GM19193 (cell line): ENCODE data around the gene SLC25A28.

Experiments
- POLR2A ChIP-seq: IDR thresholded peaks from 4 replicates; pipeline ENCODE4 v1.6.1; 2011; ENCODE audit not compliant: insufficient read depth, insufficient read length; ENCODE audit errors: extremely low read depth

Gene SLC25A28

GRCh38 chr10:99619851-99620710 is at the start of gene SLC25A28:
SLC25A28 (minus strand) TSS chr10:99620439; CDS start chr10:99620335, 104 bp downstream.
- no peak for TF ChIP-seq POLR2A

- TF ChIP-seq POLR2A, result no peak
Observed at GRCh38 chr10:99667108-99667751, 47.0 kb upstream of the SLC25A28 start.

GRCh38 chr10:99665304-99665703 is 45.1 kb upstream of the SLC25A28 start:
- no peak for TF ChIP-seq POLR2A

DNA sequence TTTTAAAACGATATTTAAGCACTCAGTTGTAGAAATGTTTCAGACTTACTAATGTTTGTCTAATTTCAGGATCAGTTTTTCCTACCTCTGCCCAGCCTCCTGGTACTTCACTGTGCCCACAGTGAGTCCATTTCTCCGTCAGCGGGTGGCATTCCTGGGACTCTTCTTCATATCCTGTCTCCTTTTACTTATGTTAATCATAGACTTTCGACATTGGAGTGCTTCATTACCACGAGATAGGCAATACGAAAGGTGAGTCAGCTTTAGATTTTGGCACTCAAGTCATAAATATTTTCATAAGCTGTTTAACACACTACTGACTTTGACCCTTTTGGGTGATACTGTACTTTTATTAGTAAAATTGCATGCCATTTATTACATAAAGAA is 41.1 kb upstream of the SLC25A28 start:
- no peak for TF ChIP-seq POLR2A

GRCh38 chr10:99660662-99661376 is 40.6 kb upstream of the SLC25A28 start:
- TF ChIP-seq POLR2A, result no peak

GRCh38 chr10:99659868-99660366 is 39.7 kb upstream of the SLC25A28 start:
- TF ChIP-seq POLR2A, result no peak

DNA sequence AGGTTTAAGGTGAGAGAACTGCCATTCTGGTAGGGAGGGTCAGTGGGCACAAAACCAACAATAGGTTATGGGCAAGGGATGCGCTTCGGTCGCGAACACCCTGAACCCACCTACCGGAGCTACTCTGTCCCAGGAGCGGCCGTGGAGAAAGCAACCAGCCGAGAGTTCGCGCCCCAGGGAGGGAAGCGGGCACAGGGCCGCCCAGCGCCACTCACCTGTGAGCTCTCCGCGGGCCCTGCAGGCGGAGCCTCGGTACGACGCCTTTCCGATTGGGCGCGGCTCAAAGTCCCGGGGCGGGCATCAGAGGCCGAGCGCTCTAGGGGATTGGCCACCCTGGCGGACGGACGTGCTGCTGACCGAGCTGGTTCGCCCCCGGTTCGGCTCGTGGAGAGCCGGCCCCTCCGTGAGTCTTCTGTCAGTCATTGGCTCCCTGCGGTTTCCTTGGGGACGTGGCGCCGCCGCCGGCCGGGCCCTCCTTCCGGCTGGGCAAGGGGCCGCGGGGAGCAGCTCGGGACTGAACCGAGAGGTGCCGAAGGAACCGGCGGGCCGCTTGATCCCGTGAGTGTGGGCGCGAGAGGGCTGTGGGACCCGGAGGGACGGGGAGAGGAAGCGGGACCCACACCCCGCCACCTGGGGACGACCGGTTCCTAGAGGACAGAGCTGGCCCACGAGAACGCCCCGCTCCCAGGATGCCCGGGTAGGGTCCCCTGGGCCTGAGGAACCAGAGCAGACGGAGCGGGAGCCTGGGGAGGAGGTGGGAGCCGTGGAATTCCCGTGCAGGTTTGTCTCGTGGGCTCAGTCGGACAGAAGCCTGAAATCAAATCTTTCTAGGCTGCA is 39.0 kb upstream of the SLC25A28 start, which contains the start of gene ENTPD7:
Gene ENTPD7, plus strand, starts transcription at position 479 of the 837 bp plus-strand sequence. CDS start 448 bp downstream, outside the sequence.
- TF ChIP-seq POLR2A, result peak; percentile 64

- no peak for TF ChIP-seq POLR2A
Observed at GRCh38 chr10:99658622-99659030, 38.4 kb upstream of the SLC25A28 start.

GRCh38 chr10:99656199-99657064 is 36.2 kb upstream of the SLC25A28 start:
- no peak for TF ChIP-seq POLR2A

DNA sequence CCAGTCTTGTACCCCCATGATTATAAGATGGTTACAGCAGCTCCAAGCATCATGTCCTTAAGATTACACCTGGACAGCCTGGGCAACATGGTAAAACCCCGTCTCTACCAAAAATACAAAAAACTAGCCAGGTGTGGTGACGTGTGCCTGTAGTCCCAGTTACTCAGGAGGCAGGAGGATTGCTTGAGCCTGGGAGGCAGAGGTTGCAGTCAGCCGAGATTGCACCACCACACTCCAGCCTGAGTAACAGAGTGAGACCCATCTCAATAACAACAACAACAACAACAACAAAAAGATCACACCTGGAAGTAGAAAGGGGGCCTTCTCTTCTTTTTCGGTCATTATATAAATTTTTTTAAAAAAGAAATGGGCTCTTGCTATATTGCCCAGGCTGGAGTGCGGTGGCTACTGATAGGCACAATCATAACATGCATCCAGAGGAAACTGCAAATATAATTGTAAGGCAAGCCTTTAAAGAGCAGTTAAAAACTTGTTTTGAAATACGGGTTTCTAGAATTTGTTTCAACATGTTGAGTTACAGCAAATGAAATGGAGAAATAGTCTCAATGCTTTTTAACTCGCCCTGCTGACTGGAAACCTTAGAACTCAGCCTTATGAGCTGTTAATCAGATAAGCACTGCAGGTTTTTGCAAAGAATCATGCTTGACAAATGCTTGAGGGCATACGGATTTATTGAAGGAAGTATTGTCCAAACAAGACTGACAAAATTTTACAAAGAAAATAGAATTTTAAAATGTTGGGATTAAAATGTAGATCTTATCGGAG is 34.3 kb upstream of the SLC25A28 start:
- no peak for TF ChIP-seq POLR2A

- TF ChIP-seq POLR2A, result no peak
Observed at GRCh38 chr10:99652800-99653390, 32.7 kb upstream of the SLC25A28 start.

DNA sequence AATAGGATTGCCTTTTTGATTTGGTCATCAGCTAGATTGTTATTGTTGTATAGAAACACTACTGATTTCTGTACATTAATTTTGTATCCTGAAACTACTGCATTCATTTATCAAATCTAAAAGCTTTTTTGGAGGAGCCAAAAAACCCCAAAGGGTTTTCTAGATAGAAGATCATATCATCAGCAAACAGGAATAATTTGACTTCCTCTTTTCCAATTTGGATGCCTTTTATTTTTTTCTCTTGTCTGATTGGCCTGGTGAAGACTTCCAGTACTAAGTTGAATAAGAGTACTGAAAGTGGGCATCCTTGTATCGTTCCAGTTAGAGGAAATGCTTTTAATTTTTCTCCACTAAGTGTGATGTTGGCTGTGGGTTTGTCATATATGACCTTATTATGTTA is 28.5 kb upstream of the SLC25A28 start:
- no peak for TF ChIP-seq POLR2A

DNA sequence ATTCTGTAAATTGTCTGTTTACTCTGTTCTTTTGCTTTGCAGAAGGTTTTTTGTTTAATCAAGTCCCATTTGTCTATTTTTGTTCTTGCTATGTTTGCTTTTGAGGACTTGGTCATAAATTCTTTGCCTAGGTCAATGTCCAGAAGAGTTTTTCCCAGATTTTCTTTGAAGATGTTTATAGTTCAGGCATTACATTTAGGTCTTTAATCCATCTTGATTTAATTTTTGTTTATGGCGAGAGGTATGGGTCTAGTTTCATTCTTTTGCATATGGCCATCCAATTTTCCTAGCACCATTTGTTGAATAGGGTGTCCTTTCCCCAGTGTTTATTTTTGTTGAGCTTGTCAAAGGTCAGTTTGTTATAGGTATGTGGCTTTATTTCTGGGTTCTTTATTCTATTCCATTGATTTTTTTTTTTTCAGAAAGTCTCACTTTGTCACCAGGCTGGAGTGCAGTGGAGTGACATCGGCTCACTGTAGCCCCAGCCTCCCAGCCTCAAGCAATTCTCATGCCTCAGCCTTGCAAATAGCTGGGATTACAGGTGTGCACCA is 27.4 kb upstream of the SLC25A28 start:
- TF ChIP-seq POLR2A, result no peak

DNA sequence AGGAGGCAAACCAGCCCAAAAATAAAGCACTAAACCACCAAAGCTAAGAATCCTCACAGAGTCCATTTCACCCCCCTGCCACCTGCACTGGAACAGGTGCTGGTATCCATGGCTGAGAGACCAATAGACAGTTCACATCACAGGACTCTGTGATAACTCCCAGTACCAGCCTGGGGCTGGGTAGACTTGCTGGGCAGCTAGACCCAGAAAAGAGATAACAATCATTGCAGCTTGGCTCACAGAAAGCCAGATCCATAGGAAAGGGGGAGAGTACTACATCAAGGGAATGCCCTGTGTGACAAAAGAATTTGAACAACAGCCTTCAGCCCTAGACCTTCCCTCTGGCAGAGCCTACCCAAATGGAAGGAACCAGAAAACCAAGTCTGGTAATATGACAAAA is 13.6 kb upstream of the SLC25A28 start:
- no peak for TF ChIP-seq POLR2A
